Keratinocyte (primary cell): Measurements from ENCODE around the gene CLTC. TPM values are rescaled to one million over a fixed set of nuclear protein-coding genes. Genes with fewer than 3 reads are reported as not detected.

Experiments used
- DNase-seq: peaks from one replicate; pipeline ENCODE4 v3.0.0-alpha.2; 2011; ENCODE audit warnings: low read depth, missing footprints, low spot score
- FAIRE-seq: peaks from 2 replicates; lab custom pipeline; 2011; peaks lifted over from hg19 to GRCh38; lab: Jason Lieb, UNC
- H2AFZ ChIP-seq: 2 replicates; pipeline ENCODE4 v1.6.0; 2012; ENCODE audit warnings: low read length, control low read depth, inconsistent platforms; ENCODE audit not compliant: control insufficient read depth
- H3K27ac ChIP-seq: 2 replicates; pipeline ENCODE4 v1.5.1; 2011; ENCODE audit warnings: low read length; ENCODE audit not compliant: control insufficient read depth, insufficient read depth
- H3K27me3 ChIP-seq: 3 replicates; pipeline ENCODE4 v1.6.0; 2011; ENCODE audit warnings: low read length; ENCODE audit not compliant: control insufficient read depth, insufficient read depth; ENCODE audit errors: extremely low read depth
- H3K36me3 ChIP-seq, 2 experiments: 2 replicates in 1 of 2; 3 replicates in 1 of 2; pipeline ENCODE4 v1.5.1; 2011; ENCODE audit warnings: low read length in 2 of 2, mild to moderate bottlenecking in 1 of 2; ENCODE audit not compliant: control insufficient read depth in 2 of 2, insufficient read depth in 2 of 2; ENCODE audit errors: extremely low read depth in 1 of 2
- H3K4me1 ChIP-seq: 3 replicates; pipeline ENCODE4 v1.5.1; 2011; ENCODE audit warnings: low read length; ENCODE audit not compliant: control insufficient read depth, insufficient read depth; ENCODE audit errors: extremely low read depth
- H3K4me2 ChIP-seq: 3 replicates; pipeline ENCODE4 v1.6.0; 2011; ENCODE audit warnings: low read depth, low read length; ENCODE audit not compliant: control insufficient read depth, insufficient read depth; ENCODE audit errors: extremely low read depth
- H3K4me3 ChIP-seq, 3 experiments: fragments of 200-600 bp in 1 of 3; sonication (generic) in 1 of 3; 2 replicates in 2 of 3; 3 replicates in 1 of 3; pipeline ENCODE4 v1.5.1; 2011 to 2016; ENCODE audit warnings: low read length in 3 of 3, mild to moderate bottlenecking in 3 of 3, control low read depth in 2 of 3, inconsistent platforms in 1 of 3, low read depth in 1 of 3, mixed read lengths in 1 of 3, mixed run types in 1 of 3, moderate library complexity in 1 of 3; ENCODE audit not compliant: control insufficient read depth in 2 of 3, insufficient read depth in 2 of 3; ENCODE audit errors: extremely low read depth in 1 of 3
- H3K79me2 ChIP-seq: 2 replicates; pipeline ENCODE4 v1.6.0; 2012; ENCODE audit warnings: low read length; ENCODE audit not compliant: control insufficient read depth, insufficient read depth
- H3K9ac ChIP-seq: 3 replicates; pipeline ENCODE4 v1.6.0; 2011; ENCODE audit warnings: low read length; ENCODE audit not compliant: control insufficient read depth, insufficient read depth; ENCODE audit errors: extremely low read depth
- H3K9me1 ChIP-seq: 3 replicates; pipeline ENCODE4 v1.6.0; 2011; ENCODE audit warnings: low read length; ENCODE audit not compliant: control insufficient read depth, insufficient read depth; ENCODE audit errors: extremely low read depth
- H3K9me3 ChIP-seq: 2 replicates; pipeline ENCODE4 v1.5.1; 2012; ENCODE audit warnings: low read depth, low read length; ENCODE audit not compliant: control insufficient read depth
- H4K20me1 ChIP-seq: 3 replicates; pipeline ENCODE4 v1.6.0; 2011; ENCODE audit warnings: low read length; ENCODE audit not compliant: control insufficient read depth, insufficient read depth; ENCODE audit errors: extremely low read depth
- CTCF ChIP-seq, 3 experiments: IDR thresholded peaks in 1 of 3; conservative IDR thresholded peaks in 1 of 3; optimal IDR thresholded peaks in 1 of 3; 2 replicates in 2 of 3; 3 replicates in 1 of 3; pipeline versions ENCODE3 to v1.5.1; 2011; ENCODE audit warnings: low read length in 3 of 3, mild to moderate bottlenecking in 3 of 3, moderate library complexity in 2 of 3, control low read depth in 1 of 3, inconsistent platforms in 1 of 3; ENCODE audit not compliant: insufficient read depth in 2 of 3; ENCODE audit errors: extremely low read depth in 1 of 3
- EZH2 ChIP-seq: IDR thresholded peaks from one replicate; pipeline ENCODE4 v1.6.1; 2012; ENCODE audit warnings: inconsistent platforms, mild to moderate bottlenecking, low read length, moderate library complexity
- dilution Hi-C: fragments of 300-500 bp; cut with MboI; formaldehyde crosslinking; loops from one replicate; pipeline ENCODE4 v1.7.0; 2020; ENCODE audit warnings: low sequenced_read_pairs; ENCODE audit not compliant: extremely low pct_ligation_motif_present
- polyA plus RNA-seq, 5 experiments: library from polyadenylated mRNA; depleted of rRNA in 3 of 5; stranded (reverse) in 3 of 5; stranded (forward) in 1 of 5; unstranded in 1 of 5; fragments of >200 nt; gene quantifications; 1 replicate in 1 of 5; 2 replicates in 3 of 5; 3 replicates in 1 of 5; pipeline versions ENCODE4 v1.2.1 to v1.2.3, GENCODE V29; 2011 to 2012; ENCODE audit warnings: missing spikeins in 2 of 5, low read depth in 1 of 5, low replicate concordance in 1 of 5

Gene CLTC
- polyA plus RNA-seq, 1 donor (not counting 4 experiments of a cell fraction or from before 2014, with no cell fraction given), result 209 TPM

- Histone ChIP-seq H2AFZ (no peak overlapping the region), H3K79me2 (peaks cover 70% of the 10 kb centered on the region), H4K20me1 (no peaks in the 10 kb centered on the region), H3K27me3 (no peaks in the 10 kb centered on the region), H3K4me1 (no peaks in the 10 kb centered on the region), H3K4me3 (no peak overlapping the region), H3K9ac (no peak overlapping the region), H3K27ac (no peak overlapping the region), H3K4me2 (no peak overlapping the region), H3K9me1 (no peaks in the 10 kb centered on the region), H3K36me3 (peaks cover 2% of the 10 kb centered on the region in 2 experiments), H3K9me3 (no peaks in the 10 kb centered on the region)
- TF ChIP-seq CTCF (optimal IDR thresholded peaks at IDR 0.05 in 1 of 3, IDR thresholded peaks at IDR 0.05 in 1 of 3, conservative IDR thresholded peaks at IDR 0.05 in 1 of 3; ENCODE audit: extremely low read depth in 1 of 3, insufficient read depth in 2 of 3, low read length in 3 of 3), result no peak
- TF ChIP-seq EZH2, result no peak
- no peak for FAIRE-seq
- DNase-seq, result no peak
- dilution Hi-C loops, result no loop called here
These were observed 103.3 kb downstream of the CLTC start for GRCh38 chr17:59723041-59723440.

GRCh38 chr17:59723607-59724006, 103.9 kb downstream of the CLTC start:
- TF ChIP-seq EZH2 (no peak), CTCF (optimal IDR thresholded peaks at IDR 0.05 in 1 of 3, IDR thresholded peaks at IDR 0.05 in 1 of 3, conservative IDR thresholded peaks at IDR 0.05 in 1 of 3; ENCODE audit: extremely low read depth in 1 of 3, insufficient read depth in 2 of 3, low read length in 3 of 3) (no peak)
- H3K36me3 ChIP-seq, result peaks cover 2% of the 10 kb centered on the region in 2 experiments
- H3K9me1 ChIP-seq, result no peaks in the 10 kb centered on the region
- DNase-seq (no peak), FAIRE-seq (no peak)
- H3K27ac ChIP-seq, result no peak overlapping the region
- H4K20me1 ChIP-seq, result no peaks in the 10 kb centered on the region
- H3K9ac ChIP-seq, result no peak overlapping the region
- no peak overlapping the region for H3K4me2 ChIP-seq
- no peaks in the 10 kb centered on the region for H3K4me1 ChIP-seq
- H3K79me2 ChIP-seq, result peaks cover 71% of the 10 kb centered on the region
- no peaks in the 10 kb centered on the region for H3K9me3 ChIP-seq
- H3K27me3 ChIP-seq, result no peaks in the 10 kb centered on the region
- H3K4me3 ChIP-seq, result no peak overlapping the region
- no peak overlapping the region for H2AFZ ChIP-seq
- dilution Hi-C loops, result no loop called here
